ENCODE measurements around the gene WDR54.

Gene WDR54

GRCh38 chr2:74390606-74391005 lies 30.9 kb upstream of the WDR54 start:
- Mint-ChIP-seq H3K4me1 (peaks cover 5% of the 10 kb centered on the region), H3K27ac (peak overlapping the region; percentile 43), H3K9me3 (no peaks in the 10 kb centered on the region), H3K4me3 (peak overlapping the region; percentile 67), H3K27me3 (peaks cover 12% of the 10 kb centered on the region), H3K36me3 (no peaks in the 10 kb centered on the region)
- CTCF ChIA-PET = interaction anchor here (1.0 to 2.4 kb wide), 10 partner anchors 8 to 236 kb away, joined by 3 to 12 read pairs (median 4); partner anchors contain the start of genes C2orf81 and WDR54
- no peak for DNase-seq

- H3K4me1 Mint-ChIP-seq = peaks cover 5% of the 10 kb centered on the region
- H3K27ac Mint-ChIP-seq = peak overlapping the region; percentile 85
- H3K36me3 Mint-ChIP-seq = no peaks in the 10 kb centered on the region
- CTCF ChIA-PET = interaction anchor here (0.6 to 2.4 kb wide), 18 partner anchors 8 to 564 kb away, joined by 3 to 12 read pairs (median 4); partner anchors contain the start of genes C2orf81, CCDC142, TTC31 and WDR54
- peak overlapping the region; percentile 93 for H3K4me3 Mint-ChIP-seq
- no peak for DNase-seq
- peaks cover 12% of the 10 kb centered on the region for H3K27me3 Mint-ChIP-seq
- no peaks in the 10 kb centered on the region for H3K9me3 Mint-ChIP-seq
These were observed 30.3 kb upstream of the WDR54 start for GRCh38 chr2:74391209-74391579.

- peaks cover 5% of the 10 kb centered on the region for H3K4me1 Mint-ChIP-seq
- peak overlapping the region; percentile 97 for H3K27ac Mint-ChIP-seq
- CTCF ChIA-PET = interaction anchor here (0.6 to 2.4 kb wide), 22 partner anchors 8 to 565 kb away, joined by 3 to 12 read pairs (median 4); partner anchors contain the start of genes C2orf81, CCDC142, TTC31 and WDR54
- H3K36me3 Mint-ChIP-seq = no peaks in the 10 kb centered on the region
- peaks cover 12% of the 10 kb centered on the region for H3K27me3 Mint-ChIP-seq
- DNase-seq = peak; percentile 96
- H3K9me3 Mint-ChIP-seq = no peaks in the 10 kb centered on the region
- H3K4me3 Mint-ChIP-seq = peak overlapping the region; percentile 93
These were observed 29.7 kb upstream of the WDR54 start for GRCh38 chr2:74391580-74392448.

- Mint-ChIP-seq H3K27ac (no peak overlapping the region), H3K36me3 (no peaks in the 10 kb centered on the region), H3K9me3 (no peaks in the 10 kb centered on the region), H3K4me3 (no peak overlapping the region), H3K27me3 (peaks cover 12% of the 10 kb centered on the region), H3K4me1 (peaks cover 5% of the 10 kb centered on the region)
- DNase-seq = no peak
- CTCF ChIA-PET = interaction anchor here (1.0 to 2.4 kb wide), 9 partner anchors 9 to 143 kb away, joined by 3 to 10 read pairs (median 4); partner anchors contain the start of genes C2orf81 and WDR54
These were observed 29.1 kb upstream of the WDR54 start for GRCh38 chr2:74392449-74392743.

- CTCF ChIA-PET = interaction anchor here (1.4 kb wide), 1 partner anchor 59 kb away, joined by 3 read pairs; no protein-coding TSS in a partner anchor
- Mint-ChIP-seq H3K9me3 (no peaks in the 10 kb centered on the region), H3K36me3 (no peaks in the 10 kb centered on the region), H3K4me1 (peaks cover 5% of the 10 kb centered on the region), H3K4me3 (no peak overlapping the region), H3K27ac (no peak overlapping the region), H3K27me3 (peaks cover 12% of the 10 kb centered on the region)
- DNase-seq = no peak
These were observed 28.0 kb upstream of the WDR54 start for GRCh38 chr2:74393525-74393924.

GRCh38 chr2:74396149-74396548 lies 25.4 kb upstream of the WDR54 start:
- peaks cover 5% of the 10 kb centered on the region for H3K4me1 Mint-ChIP-seq
- no peak overlapping the region for H3K27ac Mint-ChIP-seq
- H3K36me3 Mint-ChIP-seq = no peaks in the 10 kb centered on the region
- no peak for DNase-seq
- H3K4me3 Mint-ChIP-seq = no peak overlapping the region
- CTCF ChIA-PET = no interaction called here
- peaks cover 21% of the 10 kb centered on the region for H3K27me3 Mint-ChIP-seq
- H3K9me3 Mint-ChIP-seq = no peaks in the 10 kb centered on the region

GRCh38 chr2:74399785-74400184 lies 21.7 kb upstream of the WDR54 start:
- Mint-ChIP-seq H3K9me3 (no peaks in the 10 kb centered on the region), H3K27me3 (peaks cover 25% of the 10 kb centered on the region), H3K4me1 (no peaks in the 10 kb centered on the region), H3K4me3 (no peak overlapping the region), H3K36me3 (no peaks in the 10 kb centered on the region), H3K27ac (no peak overlapping the region)
- CTCF ChIA-PET = interaction anchor here (0.7 to 2.7 kb wide), 12 partner anchors 9 to 575 kb away, joined by 3 to 14 read pairs (median 4); no protein-coding TSS in a partner anchor
- DNase-seq = no peak

GRCh38 chr2:74401891-74402290 lies 19.6 kb upstream of the WDR54 start:
- Mint-ChIP-seq H3K9me3 (no peaks in the 10 kb centered on the region), H3K4me1 (no peaks in the 10 kb centered on the region), H3K4me3 (no peak overlapping the region), H3K27ac (no peak overlapping the region), H3K27me3 (peaks cover 19% of the 10 kb centered on the region), H3K36me3 (no peaks in the 10 kb centered on the region)
- no peak for DNase-seq
- CTCF ChIA-PET = interaction anchor here (0.7 to 2.7 kb wide), 7 partner anchors 8 to 187 kb away, joined by 3 to 14 read pairs (median 4); no protein-coding TSS in a partner anchor

GRCh38 chr2:74406035-74406434 lies 15.5 kb upstream of the WDR54 start:
- Mint-ChIP-seq H3K36me3 (no peaks in the 10 kb centered on the region), H3K27me3 (peaks cover 34% of the 10 kb centered on the region), H3K27ac (no peak overlapping the region), H3K4me1 (no peaks in the 10 kb centered on the region), H3K4me3 (no peak overlapping the region), H3K9me3 (no peaks in the 10 kb centered on the region)
- CTCF ChIA-PET = no interaction called here
- DNase-seq = no peak

- no peak overlapping the region for H3K4me3 Mint-ChIP-seq
- H3K36me3 Mint-ChIP-seq = no peaks in the 10 kb centered on the region
- H3K4me1 Mint-ChIP-seq = no peaks in the 10 kb centered on the region
- CTCF ChIA-PET = interaction anchor here (1.6 kb wide), 1 partner anchor 158 kb away, joined by 4 read pairs; no protein-coding TSS in a partner anchor
- no peaks in the 10 kb centered on the region for H3K9me3 Mint-ChIP-seq
- H3K27ac Mint-ChIP-seq = no peak overlapping the region
- H3K27me3 Mint-ChIP-seq = peaks cover 32% of the 10 kb centered on the region
- no peak for DNase-seq
These were observed 13.8 kb upstream of the WDR54 start for GRCh38 chr2:74407682-74408081.

- no peak for DNase-seq
- Mint-ChIP-seq H3K9me3 (no peaks in the 10 kb centered on the region), H3K4me1 (peaks cover 28% of the 10 kb centered on the region), H3K27me3 (peaks cover 59% of the 10 kb centered on the region), H3K4me3 (no peak overlapping the region), H3K27ac (no peak overlapping the region), H3K36me3 (no peaks in the 10 kb centered on the region)
- CTCF ChIA-PET = interaction anchor here (0.6 kb wide), 2 partner anchors 387 to 570 kb away, joined by 3 to 4 read pairs; no protein-coding TSS in a partner anchor
These were observed 8.4 kb upstream of the WDR54 start for GRCh38 chr2:74413001-74413698.

GRCh38 chr2:74414441-74414840 lies 7.1 kb upstream of the WDR54 start:
- Mint-ChIP-seq H3K4me3 (no peak overlapping the region), H3K9me3 (no peaks in the 10 kb centered on the region), H3K4me1 (peaks cover 28% of the 10 kb centered on the region), H3K27ac (no peak overlapping the region), H3K27me3 (peaks cover 57% of the 10 kb centered on the region), H3K36me3 (no peaks in the 10 kb centered on the region)
- DNase-seq = no peak
- CTCF ChIA-PET = interaction anchor here (0.8 kb wide), 1 partner anchor 89 kb away, joined by 3 read pairs; no protein-coding TSS in a partner anchor

- CTCF ChIA-PET = interaction anchor here (1.0 to 1.5 kb wide), 2 partner anchors 58 to 172 kb away, joined by 3 read pairs; partner anchors contain the start of gene MRPL53
- Mint-ChIP-seq H3K27me3 (peaks cover 54% of the 10 kb centered on the region), H3K36me3 (no peaks in the 10 kb centered on the region), H3K4me1 (peaks cover 31% of the 10 kb centered on the region), H3K9me3 (no peaks in the 10 kb centered on the region), H3K4me3 (peak overlapping the region; percentile 52), H3K27ac (no peak overlapping the region)
- peak; percentile 40 for DNase-seq
These were observed 6.4 kb upstream of the WDR54 start for GRCh38 chr2:74414881-74415761.

Data from activated naive CD4-positive, alpha-beta T cell treated with anti-CD3 and anti-CD28 coated beads, Interleukin-2, amount 10 ng/mL, durations not matched to agents 7 days and 5 days (primary cell).